Right lobe of liver (tissue), 6 donors: ENCODE results near the gene ERCC2. TPM values are rescaled to one million over a fixed set of nuclear protein-coding genes. Genes with fewer than 3 reads are reported as not detected.
"Not testable (repeated sequence)": the region's sequence is repeated elsewhere in the genome, so short reads cannot be mapped to it uniquely, and the experiment has no call there.

Source experiments
- ATAC-seq, 4 donors: fragments of 200-7000 bp; cut with Tn5 transposase; one replicate each; pipeline ENCODE4 v1.9.1; 2020; ENCODE audit warnings: mild to moderate bottlenecking in 4 of 4, moderate library complexity in 4 of 4
- DNase-seq, 3 donors: peaks; one replicate each; pipeline ENCODE4 v3.0.0-alpha.2; 2020
- H3K27ac ChIP-seq, 3 donors: fragments of 200-600 bp; one replicate each; pipeline ENCODE4 v1.8.0; 2022
- H3K27me3 ChIP-seq, 2 donors: fragments of 200-600 bp; one replicate each; pipeline ENCODE4 v1.8.0; 2022
- H3K36me3 ChIP-seq, 4 donors: fragments of 200-600 bp; sonication (generic) in 1 of 4; one replicate each; pipeline versions ENCODE4 v1.5.1 to v1.8.0; 2017 to 2022; ENCODE audit warnings: control low read depth in 1 of 4
- H3K4me1 ChIP-seq, 4 donors: fragments of 200-600 bp; sonication (generic) in 1 of 4; one replicate each; pipeline versions ENCODE4 v1.5.1 to v1.8.0; 2017 to 2022; ENCODE audit warnings: control low read depth in 1 of 4
- H3K4me3 ChIP-seq, 3 donors: fragments of 200-600 bp; one replicate each; pipeline ENCODE4 v1.8.0; 2022
- H3K9me3 ChIP-seq, 4 donors: fragments of 200-600 bp; sonication (generic) in 1 of 4; one replicate each; pipeline versions ENCODE4 v1.5.1 to v1.8.0; 2017 to 2022; ENCODE audit warnings: control low read depth in 1 of 4
- CTCF ChIP-seq, 4 donors: fragments of 200-600 bp in 3 of 4; fragments of 450-650 bp in 1 of 4; IDR thresholded peaks; one replicate each; pipeline versions ENCODE4 v1.5.1 to v1.8.0; 2016 to 2022; ENCODE audit warnings: antibody characterized with exemption in 4 of 4, mild to moderate bottlenecking in 2 of 4
- POLR2A ChIP-seq: fragments of 450-650 bp; IDR thresholded peaks from one replicate; pipeline ENCODE4 v1.6.1; 2017; ENCODE audit warnings: antibody characterized with exemption, mild to moderate bottlenecking
- WGBS: methylation state at CpG from one replicate; pipeline ENCODE4 v1.1.6; 2018; ENCODE audit warnings: low coverage, low lambda C conversion rate; ENCODE audit not compliant: insufficient coverage; ENCODE audit errors: missing lambda C conversion rate; 5-methylcytosine and 5-hydroxymethylcytosine counted together
- intact Hi-C, 2 donors: fragments of 100-400 bp; cut with DNase I; formaldehyde crosslinking; loops; one replicate each; pipeline versions ENCODE4 v1.11.2 to v1.14.1; 2022
- total RNA-seq, 6 experiments: library from RNA; depleted of rRNA in 2 of 6; stranded (reverse); fragments of >200 nt in 2 of 6; fragmentation: NEBNext Ultra II Directional in 3 of 6; extraction: Animal tissue kit (Norgen Biotek cat#: 25700) in 3 of 6; gene quantifications; one replicate each; pipeline versions ENCODE4 v1.1.0 to v1.2.4, GENCODE V29; 2016 to 2023
- donor health status: DM: no; HTN: yes; CAD: no.
- donor health status: DM: no; HTN: no; CAD: no.
- donor health status: DM: no; HTN: no; CAD: no.
- donor health status: DM: no; HTN: yes; CAD: no.
- donor health status: DM: no; HTN: yes; CAD: no.

Gene ERCC2
- total RNA-seq, 6 experiments from 2014 or later, result 9.8 to 13.7 (median 11.3) TPM

DNA sequence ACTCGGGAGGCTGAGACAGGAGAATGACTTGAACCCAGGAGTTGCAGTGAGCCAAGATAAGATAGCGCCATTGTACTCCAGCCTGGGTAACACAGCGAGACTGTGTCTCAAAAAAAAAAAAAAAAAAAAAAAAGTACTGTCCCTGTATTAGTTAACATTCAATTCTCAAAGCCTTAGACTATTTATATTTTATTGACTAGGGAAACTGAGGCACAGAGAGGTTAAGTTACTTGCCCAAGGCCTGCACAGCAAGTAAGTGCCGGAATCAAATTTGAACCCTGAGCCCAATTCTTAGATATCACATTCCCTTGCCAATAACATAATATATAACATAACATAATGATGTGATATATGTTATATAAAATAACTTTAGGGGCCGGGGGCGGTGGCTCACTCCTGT lies 30.7 kb downstream of the ERCC2 start:
- TF ChIP-seq CTCF (IDR thresholded peaks at IDR 0.05), result no peak
- TF ChIP-seq POLR2A, result no peak
- DNase-seq, result no peak
- H3K4me1 ChIP-seq, result peaks cover 0 to 7% (median 0%) of the 10 kb centered on the region in 4 donors
- 57% methylated on average over 5 of the region's 6 CpGs for WGBS
- intact Hi-C loops, result loop anchor here in 1 of 2 donors (10.0 kb wide), 1 partner anchor 185 kb away; no protein-coding TSS in a partner anchor
- H3K27me3 ChIP-seq, result no peaks in the 10 kb centered on the region
- H3K27ac ChIP-seq, result no peak overlapping the region
- ATAC-seq, result no peak
- H3K9me3 ChIP-seq, result no peaks in the 10 kb centered on the region
- H3K4me3 ChIP-seq, result no peak overlapping the region
- no peaks in the 10 kb centered on the region for H3K36me3 ChIP-seq

GRCh38 chr19:45336696-45337251 lies 33.6 kb downstream of the ERCC2 start:
- Histone ChIP-seq H3K4me1 (peaks cover 0 to 7% (median 0%) of the 10 kb centered on the region in 4 donors), H3K27ac (no peak overlapping the region), H3K9me3 (no peaks in the 10 kb centered on the region), H3K36me3 (no peaks in the 10 kb centered on the region), H3K4me3 (no peak overlapping the region), H3K27me3 (no peaks in the 10 kb centered on the region)
- TF ChIP-seq CTCF (IDR thresholded peaks at IDR 0.05) (no peak), POLR2A (no peak)
- intact Hi-C loops, result no loop called here
- no peak for ATAC-seq
- 28% methylated on average over 9 of the region's 11 CpGs for WGBS
- no peak for DNase-seq

DNA sequence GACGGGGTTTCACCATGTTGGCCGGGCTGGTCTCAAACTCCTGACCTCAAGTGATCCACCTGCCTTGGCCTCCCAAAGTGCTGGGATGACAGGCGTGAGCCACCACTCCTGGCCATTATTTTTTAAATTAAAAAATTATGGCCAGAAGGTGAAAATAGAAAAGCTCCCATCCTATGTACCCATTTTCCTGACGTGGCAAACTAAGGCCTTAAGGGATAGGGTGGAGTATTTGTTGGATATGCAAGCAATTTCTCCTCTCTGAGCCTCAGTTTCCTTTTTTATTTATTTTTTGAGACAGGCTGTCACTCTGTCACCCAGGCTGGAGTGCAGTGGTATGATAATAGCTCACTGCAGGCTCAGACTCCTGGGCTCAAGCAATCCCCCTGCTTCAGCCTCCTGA lies 35.5 kb downstream of the ERCC2 start:
- DNase-seq, H3K36me3 ChIP-seq, H3K27me3 ChIP-seq, H3K4me1 ChIP-seq, H3K27ac ChIP-seq, ATAC-seq, H3K4me3 ChIP-seq, intact Hi-C loops, H3K9me3 ChIP-seq: not testable (repeated sequence)
- 75% methylated on average over 4 of the region's 4 CpGs for WGBS

DNA sequence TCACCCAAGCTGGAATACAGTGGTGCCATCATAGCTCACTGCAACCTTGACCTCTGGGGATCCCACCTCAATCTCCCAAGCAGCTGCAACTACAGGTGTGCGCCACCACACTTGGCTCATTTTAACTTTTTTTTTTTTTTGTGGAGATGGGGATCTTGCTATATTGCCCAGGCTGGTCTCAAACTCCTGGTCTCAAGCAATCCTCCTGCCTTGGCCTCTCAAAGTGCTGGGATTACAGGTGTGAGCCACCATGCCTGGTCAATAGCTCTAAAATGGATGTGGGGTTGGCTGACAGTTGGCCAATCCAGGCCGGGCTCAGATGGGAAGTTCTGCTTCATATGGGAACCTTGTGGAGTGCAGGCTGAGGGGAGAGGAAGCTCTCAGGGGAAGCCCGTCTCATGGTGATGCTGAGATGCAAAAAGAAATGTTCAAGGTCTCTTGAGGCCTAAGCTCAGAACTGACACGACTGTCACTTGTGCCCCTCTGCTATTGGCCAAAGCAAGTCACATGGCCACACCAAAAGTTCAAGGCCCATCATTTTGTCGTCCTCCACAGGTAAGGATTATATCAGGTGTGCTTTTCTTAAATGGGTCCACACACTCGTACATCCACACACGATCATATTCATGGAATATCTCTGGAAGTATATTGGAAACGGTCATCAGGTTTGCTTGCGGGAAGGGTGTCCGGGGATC lies 36.6 kb downstream of the ERCC2 start:
- WGBS, result 79% methylated on average over 6 of the region's 10 CpGs
- TF ChIP-seq CTCF (IDR thresholded peaks at IDR 0.05), result no peak
- no peak for TF ChIP-seq POLR2A
- intact Hi-C loops, result no loop called here
- Histone ChIP-seq H3K27ac (no peak overlapping the region), H3K9me3 (no peaks in the 10 kb centered on the region), H3K4me3 (no peak overlapping the region), H3K4me1 (no peaks in the 10 kb centered on the region), H3K27me3 (no peaks in the 10 kb centered on the region), H3K36me3 (no peaks in the 10 kb centered on the region)
- DNase-seq (no peak), ATAC-seq (no peak)

DNA sequence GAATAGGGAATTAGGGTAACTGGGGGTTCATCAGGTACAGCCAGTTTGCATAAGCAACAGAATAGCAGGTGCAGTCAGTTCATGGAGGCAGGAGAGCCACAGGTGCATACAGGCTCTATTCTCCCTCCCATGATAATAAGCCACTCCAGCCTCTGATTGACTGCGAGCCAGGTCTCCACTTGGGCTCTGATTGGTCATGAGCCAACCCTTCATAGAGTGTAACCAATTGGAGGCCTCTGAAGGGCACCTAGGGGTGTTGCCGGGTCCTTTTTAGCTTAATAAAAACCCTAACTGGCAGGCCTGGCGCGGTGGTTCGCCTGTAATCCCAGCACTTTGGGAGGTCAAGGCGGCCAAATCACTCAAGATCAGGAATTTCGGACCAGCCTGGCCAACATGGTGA lies 39.0 kb downstream of the ERCC2 start:
- Histone ChIP-seq H3K4me1 (no peaks in the 10 kb centered on the region), H3K4me3 (no peak overlapping the region), H3K27ac (no peak overlapping the region), H3K27me3 (no peaks in the 10 kb centered on the region), H3K36me3 (no peaks in the 10 kb centered on the region), H3K9me3 (no peaks in the 10 kb centered on the region)
- no peak for DNase-seq
- 60% methylated on average over 1 of the region's 7 CpGs for WGBS
- TF ChIP-seq CTCF (IDR thresholded peaks at IDR 0.05), result no peak
- no peak for TF ChIP-seq POLR2A
- intact Hi-C loops, result no loop called here
- ATAC-seq, result no peak
